D721Med (cell line): ENCODE results near the gene KATNAL2.
A peak's percentile ranks its signal among the peaks of the same experiment; 100 is the strongest.

Source experiments
- DNase-seq: peaks from one replicate; pipeline ENCODE4 v3.0.0; 2011; ENCODE audit warnings: low spot score; ENCODE audit not compliant: insufficient read length
- FAIRE-seq: peaks from 2 replicates; lab custom pipeline; 2011; peaks lifted over from hg19 to GRCh38; lab: Jason Lieb, UNC
- CTCF ChIP-seq: IDR thresholded peaks from 2 replicates; pipeline ENCODE4 v1.5.1; 2012; ENCODE audit warnings: mild to moderate bottlenecking, control low read depth; ENCODE audit not compliant: insufficient read depth; ENCODE audit errors: missing control alignments

The KATNAL2 gene

GRCh38 chr18:46891742-46892214, 25.6 kb upstream of the KATNAL2 start:
- no peak for DNase-seq
- no peak for TF ChIP-seq CTCF
- FAIRE-seq: peak; percentile 85

- FAIRE-seq (no peak), DNase-seq (no peak)
- no peak for TF ChIP-seq CTCF
These were observed 24.6 kb upstream of the KATNAL2 start for GRCh38 chr18:46892842-46893241.

- FAIRE-seq (peak; percentile 71), DNase-seq (no peak)
- TF ChIP-seq CTCF: no peak
These were observed 24.0 kb upstream of the KATNAL2 start for GRCh38 chr18:46893360-46893759.

GRCh38 chr18:46894124-46894523, 23.3 kb upstream of the KATNAL2 start:
- FAIRE-seq (no peak), DNase-seq (no peak)
- no peak for TF ChIP-seq CTCF

GRCh38 chr18:46899274-46899948, 18.0 kb upstream of the KATNAL2 start:
- peak; percentile 53 for FAIRE-seq
- no peak for DNase-seq
- no peak for TF ChIP-seq CTCF

GRCh38 chr18:46903406-46903805, 14.0 kb upstream of the KATNAL2 start:
- DNase-seq (no peak), FAIRE-seq (peak; percentile 91)
- no peak for TF ChIP-seq CTCF

- FAIRE-seq: peak; percentile 74
- DNase-seq: no peak
- TF ChIP-seq CTCF: no peak
These were observed 7.9 kb upstream of the KATNAL2 start for GRCh38 chr18:46909497-46909896.
